Large intestine (tissue), 3 donors: ENCODE measurements around the gene FCGR1A. TPM values are rescaled to one million over a fixed set of nuclear protein-coding genes. Genes with fewer than 3 reads are reported as not detected.
"Not testable (repeated sequence)": the region's sequence is repeated elsewhere in the genome, so short reads cannot be mapped to it uniquely, and the experiment has no call there.

Experiments used
- DNase-seq, 2 donors: peaks; one replicate each; pipeline versions ENCODE4 v3.0.0 to v3.0.0-alpha.2; 2013
- H3K27ac ChIP-seq: one replicate; pipeline ENCODE4 v1.5.1; 2013; ENCODE audit warnings: low read length
- H3K27me3 ChIP-seq: 2 replicates; pipeline ENCODE4 v1.6.1; 2013; ENCODE audit warnings: low read length; ENCODE audit not compliant: control insufficient read depth, insufficient read depth
- H3K36me3 ChIP-seq: 2 replicates; pipeline ENCODE4 v1.6.1; 2013; ENCODE audit warnings: low read length; ENCODE audit not compliant: control insufficient read depth, insufficient read depth
- H3K4me1 ChIP-seq: one replicate; pipeline ENCODE4 v1.6.1; 2013; ENCODE audit warnings: low read length; ENCODE audit not compliant: control insufficient read depth, insufficient read depth
- H3K4me3 ChIP-seq: one replicate; pipeline ENCODE4 v1.5.1; 2013; ENCODE audit warnings: low read length
- H3K9me3 ChIP-seq: one replicate; pipeline ENCODE4 v1.6.1; 2013; ENCODE audit warnings: mild to moderate bottlenecking, low read depth, low read length, moderate library complexity; ENCODE audit not compliant: control insufficient read depth
- WGBS: methylation state at CpG from one replicate; pipeline ENCODE4 v1.1.5; 2013; ENCODE audit warnings: low lambda C conversion rate; ENCODE audit not compliant: insufficient coverage; 5-methylcytosine and 5-hydroxymethylcytosine counted together
- polyA plus RNA-seq: library from polyadenylated mRNA; unstranded; fragments of 120-200 nt; gene quantifications from one replicate; pipeline ENCODE4 v1.2.1, GENCODE V29; 2013

Gene FCGR1A
- polyA plus RNA-seq, 1 donor, result 1.8 TPM

GRCh38 chr1:149833144-149833543 lies 50.6 kb downstream of the FCGR1A start:
- H3K4me1 ChIP-seq, H3K9me3 ChIP-seq: not testable (repeated sequence)
- WGBS, result no CpG with 5 or more reads among the region's 15 CpGs

GRCh38 chr1:149841149-149841548 lies 58.7 kb downstream of the FCGR1A start:
- H3K27ac ChIP-seq, H3K36me3 ChIP-seq, H3K9me3 ChIP-seq, H3K4me3 ChIP-seq, DNase-seq, H3K27me3 ChIP-seq: not testable (repeated sequence)
- no CpG with 5 or more reads among the region's 26 CpGs for WGBS
- peaks cover 20% of the 10 kb centered on the region for H3K4me1 ChIP-seq

More at GRCh38 chr1:149833144-149833543, 50.6 kb downstream of the FCGR1A start:
- DNase-seq, H3K4me3 ChIP-seq, H3K27me3 ChIP-seq, H3K27ac ChIP-seq, H3K36me3 ChIP-seq: not testable (repeated sequence)

Other genes starting within 250 kb of the FCGR1A start
- 0.33 TPM for gene PPIAL4C, start 198.8 kb upstream of the FCGR1A start, polyA plus RNA-seq
- gene BOLA1, start 116.9 kb downstream of the FCGR1A start, polyA plus RNA-seq, result 20.0 TPM
- 5.1 TPM for gene SV2A, start 135.2 kb downstream of the FCGR1A start, polyA plus RNA-seq
- 57.3 TPM for gene SF3B4, start 145.1 kb downstream of the FCGR1A start, polyA plus RNA-seq
- 170 TPM for gene MTMR11, start 154.2 kb downstream of the FCGR1A start, polyA plus RNA-seq
- 16.9 TPM for gene OTUD7B, start 228.0 kb downstream of the FCGR1A start, polyA plus RNA-seq